WTC11 (cell line): ENCODE results near the gene CCNQ. TPM values are rescaled to one million over a fixed set of nuclear protein-coding genes. Genes with fewer than 3 reads are reported as not detected.

Source experiments
- ATAC-seq: fragments of 200-7000 bp; cut with Tn5 transposase; 2 replicates; pipeline ENCODE4 v1.10.0; 2021; ENCODE audit warnings: mild to moderate bottlenecking, moderate library complexity
- CTCF ChIA-PET: fragments of 300-600 bp; sonication (Branson Sonifier 250); formaldehyde crosslinking; loops from one replicate; lab custom pipeline; 2021; ENCODE audit warnings: antibody characterized with exemption; lab: Charles Lee
- POLR2A ChIA-PET: fragments of 350-600 bp; sonication (Branson Sonifier 250); formaldehyde crosslinking; loops from one replicate; lab custom pipeline; 2021; ENCODE audit warnings: antibody characterized with exemption; lab: Charles Lee
- DNase-seq: peaks from one replicate; pipeline ENCODE4 v3.0.0; 2021; ENCODE audit warnings: low spot score
- H3K27ac Mint-ChIP-seq: 2 replicates; pipeline ENCODE4 v1.8.0; 2021; ENCODE audit warnings: mixed read lengths
- H3K27me3 Mint-ChIP-seq: 2 replicates; pipeline ENCODE4 v1.8.0; 2021; ENCODE audit warnings: low read depth, mild to moderate bottlenecking, moderate library complexity, mixed read lengths
- H3K36me3 Mint-ChIP-seq: 2 replicates; pipeline ENCODE4 v1.8.0; 2021; ENCODE audit warnings: mixed read lengths
- H3K4me1 Mint-ChIP-seq: 2 replicates; pipeline ENCODE4 v1.8.0; 2022; ENCODE audit warnings: mixed read lengths
- H3K4me3 Mint-ChIP-seq: 2 replicates; pipeline ENCODE4 v1.8.0; 2021; ENCODE audit warnings: mild to moderate bottlenecking, moderate library complexity, mixed read lengths
- H3K9me3 Mint-ChIP-seq: 2 replicates; pipeline ENCODE4 v1.8.0; 2021; ENCODE audit warnings: mixed read lengths
- CREB1 ChIP-seq: sonication (generic); formaldehyde crosslinking; IDR thresholded peaks from 2 replicates; pipeline ENCODE4 v1.8.0; 2023; ENCODE audit warnings: mild to moderate bottlenecking, missing genetic modification reagents
- MXD4 ChIP-seq: fragments of 250-450 bp; sonication (Bioruptor Pico); IDR thresholded peaks from 2 replicates; pipeline ENCODE4 v1.8.0; 2021; ENCODE audit warnings: mild to moderate bottlenecking, moderate library complexity, borderline replicate concordance
- NR3C1 ChIP-seq: sonication (generic); formaldehyde crosslinking; conservative IDR thresholded peaks from 2 replicates; pipeline ENCODE4 v1.8.1; 2023; ENCODE audit warnings: low read depth, mild to moderate bottlenecking, missing genetic modification reagents
- PRRX2 ChIP-seq: fragments of 250-450 bp; sonication (Bioruptor Pico); IDR thresholded peaks from 2 replicates; pipeline ENCODE4 v1.8.0; 2021; ENCODE audit warnings: mild to moderate bottlenecking
- RELA ChIP-seq: sonication (generic); formaldehyde crosslinking; IDR thresholded peaks from 2 replicates; pipeline ENCODE4 v1.8.1; 2022; ENCODE audit warnings: missing genetic modification reagents, mild to moderate bottlenecking, borderline replicate concordance
- RORB ChIP-seq: fragments of 250-450 bp; sonication (Bioruptor Pico); IDR thresholded peaks from 2 replicates; pipeline ENCODE4 v1.9.0; 2021; ENCODE audit warnings: mild to moderate bottlenecking
- TEAD1 ChIP-seq: sonication (generic); formaldehyde crosslinking; IDR thresholded peaks from 2 replicates; pipeline ENCODE4 v1.8.0; 2022; ENCODE audit warnings: mild to moderate bottlenecking, missing genetic modification reagents
- ZNF232 ChIP-seq: sonication (generic); formaldehyde crosslinking; IDR thresholded peaks from 2 replicates; pipeline ENCODE4 v1.8.0; 2022; ENCODE audit warnings: mild to moderate bottlenecking, missing genetic modification reagents
- ZNF671 ChIP-seq: fragments of 250-450 bp; sonication (Bioruptor Pico); IDR thresholded peaks from 2 replicates; pipeline ENCODE4 v1.8.0; 2021; ENCODE audit warnings: mild to moderate bottlenecking
- total RNA-seq: library from RNA; stranded (reverse); gene quantifications from 3 replicates; pipeline ENCODE4 v1.2.3, GENCODE V29; 2021
- TF ChIP-seq, protein P1 (sequence below): sonication (generic); formaldehyde crosslinking; IDR thresholded peaks from 2 replicates; pipeline ENCODE4 v1.8.1; 2022; ENCODE audit warnings: mild to moderate bottlenecking, missing genetic modification reagents, moderate library complexity, borderline replicate concordance
- TF ChIP-seq, protein P2 (sequence below): sonication (generic); formaldehyde crosslinking; IDR thresholded peaks from 2 replicates; pipeline ENCODE4 v1.8.0; 2022; ENCODE audit warnings: mild to moderate bottlenecking, missing genetic modification reagents
- TF ChIP-seq, protein P3 (sequence below): sonication (generic); formaldehyde crosslinking; IDR thresholded peaks from 2 replicates; pipeline ENCODE4 v1.8.1; 2023; ENCODE audit warnings: mild to moderate bottlenecking, missing genetic modification reagents, moderate library complexity
- TF ChIP-seq, protein P4 (sequence below): sonication (generic); formaldehyde crosslinking; IDR thresholded peaks from 2 replicates; pipeline ENCODE4 v1.8.0; 2023; ENCODE audit warnings: missing genetic modification reagents
- TF ChIP-seq, protein P5 (sequence below): fragments of 250-450 bp; sonication (Bioruptor Pico); IDR thresholded peaks from 2 replicates; pipeline ENCODE4 v1.8.0; 2021; ENCODE audit warnings: mild to moderate bottlenecking
- TF ChIP-seq, protein P6 (sequence below): sonication (generic); formaldehyde crosslinking; IDR thresholded peaks from 2 replicates; pipeline ENCODE4 v1.8.0; 2022; ENCODE audit warnings: mild to moderate bottlenecking, missing genetic modification reagents
- TF ChIP-seq, protein P7 (sequence below): fragments of 250-450 bp; sonication (Bioruptor Pico); IDR thresholded peaks from 2 replicates; pipeline ENCODE4 v1.9.0; 2021; ENCODE audit warnings: moderate library complexity, mild to moderate bottlenecking, inconsistent platforms, borderline replicate concordance
- TF ChIP-seq, protein P8 (sequence below): fragments of 250-450 bp; sonication (Bioruptor Pico); conservative IDR thresholded peaks from 2 replicates; pipeline ENCODE4 v1.9.0; 2021; ENCODE audit warnings: mild to moderate bottlenecking

CCNQ gene
- total RNA-seq, 1 experiment from 2014 or later = 17.4 TPM

DNA sequence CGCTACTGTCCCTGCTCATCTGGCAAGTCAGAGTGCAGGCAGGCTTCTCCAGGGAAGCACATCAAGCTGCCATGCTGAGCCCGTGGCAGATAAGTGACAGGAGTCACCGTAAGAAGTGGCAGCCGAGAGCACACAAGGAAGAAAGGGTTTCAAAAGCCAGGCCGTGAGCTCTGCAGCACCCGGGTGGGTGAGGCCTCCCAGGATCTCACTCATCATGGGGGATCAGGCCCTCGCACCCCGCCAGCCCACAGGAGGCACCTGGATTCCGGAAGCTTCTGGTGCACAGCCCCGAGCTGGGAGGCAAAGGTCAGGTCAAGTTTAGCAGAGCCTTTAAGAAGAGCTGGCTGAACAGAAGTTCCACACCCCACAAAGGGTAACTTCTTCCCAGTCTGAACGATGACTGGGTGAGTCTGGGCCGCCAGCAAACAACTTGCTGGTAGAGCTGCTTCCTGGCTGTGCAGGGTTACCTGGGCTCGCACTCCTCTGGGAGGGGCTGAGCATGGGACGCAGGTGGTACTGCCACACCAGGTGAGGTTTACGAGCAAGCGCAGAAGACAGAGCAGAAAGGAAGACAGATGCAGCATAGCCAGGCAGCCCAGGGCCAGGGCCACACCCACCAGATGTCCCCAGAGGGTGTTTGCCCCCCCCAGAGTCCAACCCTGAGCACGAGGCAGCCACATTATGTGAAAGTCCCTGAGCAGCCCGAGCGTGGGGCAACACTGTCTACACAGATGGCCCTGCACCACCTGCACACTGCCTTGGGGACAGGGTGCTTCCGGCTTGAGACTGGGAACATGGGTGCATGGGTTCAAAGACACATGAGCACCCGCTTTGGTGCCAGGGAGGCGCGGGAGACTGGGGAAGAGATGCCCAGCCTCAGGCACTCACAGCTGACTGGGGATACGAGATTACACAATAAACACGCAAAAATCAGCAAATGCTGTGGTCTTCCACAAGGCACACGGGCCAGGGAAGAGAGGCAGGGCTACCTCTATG is 7.7 kb downstream of the CCNQ start (continued):
- TF ChIP-seq, protein P1, sequence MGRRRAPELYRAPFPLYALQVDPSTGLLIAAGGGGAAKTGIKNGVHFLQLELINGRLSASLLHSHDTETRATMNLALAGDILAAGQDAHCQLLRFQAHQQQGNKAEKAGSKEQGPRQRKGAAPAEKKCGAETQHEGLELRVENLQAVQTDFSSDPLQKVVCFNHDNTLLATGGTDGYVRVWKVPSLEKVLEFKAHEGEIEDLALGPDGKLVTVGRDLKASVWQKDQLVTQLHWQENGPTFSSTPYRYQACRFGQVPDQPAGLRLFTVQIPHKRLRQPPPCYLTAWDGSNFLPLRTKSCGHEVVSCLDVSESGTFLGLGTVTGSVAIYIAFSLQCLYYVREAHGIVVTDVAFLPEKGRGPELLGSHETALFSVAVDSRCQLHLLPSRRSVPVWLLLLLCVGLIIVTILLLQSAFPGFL = no peak
- TF ChIP-seq, protein P2, sequence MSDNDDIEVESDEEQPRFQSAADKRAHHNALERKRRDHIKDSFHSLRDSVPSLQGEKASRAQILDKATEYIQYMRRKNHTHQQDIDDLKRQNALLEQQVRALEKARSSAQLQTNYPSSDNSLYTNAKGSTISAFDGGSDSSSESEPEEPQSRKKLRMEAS (CRISPR knock-in tag) = no peak
- no peak for TF ChIP-seq NR3C1
- TF ChIP-seq, protein P3, sequence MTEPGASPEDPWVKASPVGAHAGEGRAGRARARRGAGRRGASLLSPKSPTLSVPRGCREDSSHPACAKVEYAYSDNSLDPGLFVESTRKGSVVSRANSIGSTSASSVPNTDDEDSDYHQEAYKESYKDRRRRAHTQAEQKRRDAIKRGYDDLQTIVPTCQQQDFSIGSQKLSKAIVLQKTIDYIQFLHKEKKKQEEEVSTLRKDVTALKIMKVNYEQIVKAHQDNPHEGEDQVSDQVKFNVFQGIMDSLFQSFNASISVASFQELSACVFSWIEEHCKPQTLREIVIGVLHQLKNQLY = no peak

DNA sequence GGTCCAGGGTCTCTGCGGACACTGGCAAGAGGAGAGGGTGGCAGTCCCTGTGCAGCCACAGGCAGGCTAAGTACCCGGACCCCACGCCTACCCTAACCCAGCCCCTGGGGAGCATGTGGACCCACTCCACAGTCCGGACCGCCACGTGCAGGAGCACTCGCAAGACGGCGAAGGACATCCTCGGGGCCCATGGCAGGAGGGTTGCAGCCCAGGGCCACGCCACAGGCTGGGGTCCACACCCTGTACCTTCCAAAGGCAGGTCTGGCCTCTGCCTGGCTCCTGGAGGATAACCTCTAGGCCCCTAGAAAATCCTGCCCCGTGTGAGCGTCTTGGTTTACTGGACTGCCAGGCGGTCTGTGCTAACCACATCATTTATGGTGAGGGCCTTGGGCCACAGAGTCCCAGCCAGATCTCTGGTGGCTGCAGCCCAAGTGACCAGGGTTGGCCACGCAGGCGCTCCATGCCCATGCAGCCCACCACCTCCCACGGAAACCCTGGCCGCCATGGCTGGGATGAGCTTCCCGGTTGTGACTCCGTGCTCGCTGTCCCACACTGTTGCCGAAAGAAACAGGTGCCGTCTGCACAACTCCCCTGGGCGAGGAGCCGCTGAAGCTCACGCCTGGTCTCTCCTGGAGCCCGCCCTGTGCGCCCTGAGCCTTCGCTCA is 10.0 kb downstream of the CCNQ start:
- Mint-ChIP-seq H3K9me3 (no peaks in the 10 kb centered on the region), H3K27me3 (no peaks in the 10 kb centered on the region), H3K36me3 (peaks cover 5% of the 10 kb centered on the region; the same call in 1 of the 2 replicates), H3K27ac (no peak overlapping the region), H3K4me1 (no peaks in the 10 kb centered on the region), H3K4me3 (no peak overlapping the region)
- CTCF ChIA-PET = interaction anchor here (1.0 to 1.5 kb wide), 2 partner anchors 9 to 49 kb away, joined by 3 read pairs; no protein-coding TSS in a partner anchor
- POLR2A ChIA-PET = no interaction called here
- no peak for TF ChIP-seq PRRX2 (CRISPR knock-in tag)
- TF ChIP-seq RELA (CRISPR knock-in tag) = no peak
- TF ChIP-seq MXD4 (CRISPR knock-in tag) = no peak
- no peak for TF ChIP-seq NR3C1
- no peak for TF ChIP-seq ZNF232 (CRISPR knock-in tag)
- TF ChIP-seq RORB (CRISPR knock-in tag) = no peak
- TF ChIP-seq, protein P4, sequence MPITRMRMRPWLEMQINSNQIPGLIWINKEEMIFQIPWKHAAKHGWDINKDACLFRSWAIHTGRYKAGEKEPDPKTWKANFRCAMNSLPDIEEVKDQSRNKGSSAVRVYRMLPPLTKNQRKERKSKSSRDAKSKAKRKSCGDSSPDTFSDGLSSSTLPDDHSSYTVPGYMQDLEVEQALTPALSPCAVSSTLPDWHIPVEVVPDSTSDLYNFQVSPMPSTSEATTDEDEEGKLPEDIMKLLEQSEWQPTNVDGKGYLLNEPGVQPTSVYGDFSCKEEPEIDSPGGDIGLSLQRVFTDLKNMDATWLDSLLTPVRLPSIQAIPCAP (CRISPR knock-in tag) = no peak
- TF ChIP-seq, protein P2 (CRISPR knock-in tag) = no peak
- ATAC-seq (no peak), DNase-seq (no peak)

DNA sequence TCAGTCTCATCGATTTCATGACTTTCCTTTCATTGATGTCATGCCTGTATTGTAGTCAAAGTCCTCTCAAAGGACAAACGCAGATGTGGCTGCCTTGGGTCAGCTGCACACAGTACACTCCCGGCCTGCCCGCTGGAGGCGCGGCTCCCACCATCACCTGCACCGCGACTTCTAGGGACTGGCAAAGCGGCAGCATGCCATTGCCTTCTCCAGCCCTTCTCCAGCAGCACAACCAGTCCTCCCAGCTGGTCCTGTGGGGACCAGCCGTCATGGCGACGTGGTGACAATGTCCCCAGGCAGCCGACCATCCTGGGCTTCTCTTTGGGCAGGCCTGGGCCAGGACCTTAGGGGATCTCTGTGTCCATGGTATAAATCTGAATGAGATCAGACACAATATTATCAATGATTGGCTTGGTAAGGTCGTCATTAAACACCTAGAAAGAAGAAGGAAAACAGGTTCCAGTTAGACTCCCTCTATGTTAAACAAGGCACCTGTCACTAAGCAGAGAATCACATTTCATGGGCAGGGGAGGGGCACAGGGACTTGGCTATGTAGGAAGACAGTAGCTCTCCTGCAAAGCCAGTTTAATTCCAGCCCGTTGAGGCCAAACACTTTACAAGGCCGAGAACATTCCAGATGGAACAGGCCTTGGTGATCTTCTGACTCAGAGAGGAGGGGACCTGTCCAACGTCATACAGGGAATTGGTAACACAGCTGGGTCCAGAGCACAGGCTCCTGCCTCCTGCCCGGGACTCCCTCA is 10.7 kb downstream of the CCNQ start:
- ATAC-seq (no peak), DNase-seq (no peak)
- no peaks in the 10 kb centered on the region for H3K9me3 Mint-ChIP-seq
- no peaks in the 10 kb centered on the region for H3K27me3 Mint-ChIP-seq
- TF ChIP-seq, protein P5, sequence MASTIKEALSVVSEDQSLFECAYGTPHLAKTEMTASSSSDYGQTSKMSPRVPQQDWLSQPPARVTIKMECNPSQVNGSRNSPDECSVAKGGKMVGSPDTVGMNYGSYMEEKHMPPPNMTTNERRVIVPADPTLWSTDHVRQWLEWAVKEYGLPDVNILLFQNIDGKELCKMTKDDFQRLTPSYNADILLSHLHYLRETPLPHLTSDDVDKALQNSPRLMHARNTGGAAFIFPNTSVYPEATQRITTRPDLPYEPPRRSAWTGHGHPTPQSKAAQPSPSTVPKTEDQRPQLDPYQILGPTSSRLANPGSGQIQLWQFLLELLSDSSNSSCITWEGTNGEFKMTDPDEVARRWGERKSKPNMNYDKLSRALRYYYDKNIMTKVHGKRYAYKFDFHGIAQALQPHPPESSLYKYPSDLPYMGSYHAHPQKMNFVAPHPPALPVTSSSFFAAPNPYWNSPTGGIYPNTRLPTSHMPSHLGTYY (CRISPR knock-in tag) = no peak
- TF ChIP-seq, protein P6, sequence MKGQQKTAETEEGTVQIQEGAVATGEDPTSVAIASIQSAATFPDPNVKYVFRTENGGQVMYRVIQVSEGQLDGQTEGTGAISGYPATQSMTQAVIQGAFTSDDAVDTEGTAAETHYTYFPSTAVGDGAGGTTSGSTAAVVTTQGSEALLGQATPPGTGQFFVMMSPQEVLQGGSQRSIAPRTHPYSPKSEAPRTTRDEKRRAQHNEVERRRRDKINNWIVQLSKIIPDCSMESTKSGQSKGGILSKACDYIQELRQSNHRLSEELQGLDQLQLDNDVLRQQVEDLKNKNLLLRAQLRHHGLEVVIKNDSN (CRISPR knock-in tag) = no peak
- TF ChIP-seq, protein P7, sequence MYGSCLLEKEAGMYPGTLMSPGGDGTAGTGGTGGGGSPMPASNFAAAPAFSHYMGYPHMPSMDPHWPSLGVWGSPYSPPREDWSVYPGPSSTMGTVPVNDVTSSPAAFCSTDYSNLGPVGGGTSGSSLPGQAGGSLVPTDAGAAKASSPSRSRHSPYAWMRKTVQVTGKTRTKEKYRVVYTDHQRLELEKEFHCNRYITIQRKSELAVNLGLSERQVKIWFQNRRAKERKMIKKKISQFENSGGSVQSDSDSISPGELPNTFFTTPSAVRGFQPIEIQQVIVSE (CRISPR knock-in tag) = no peak
- TF ChIP-seq TEAD1 (CRISPR knock-in tag) (no peak), CREB1 (no peak), ZNF671 (CRISPR knock-in tag) (no peak)
- TF ChIP-seq, protein P8, sequence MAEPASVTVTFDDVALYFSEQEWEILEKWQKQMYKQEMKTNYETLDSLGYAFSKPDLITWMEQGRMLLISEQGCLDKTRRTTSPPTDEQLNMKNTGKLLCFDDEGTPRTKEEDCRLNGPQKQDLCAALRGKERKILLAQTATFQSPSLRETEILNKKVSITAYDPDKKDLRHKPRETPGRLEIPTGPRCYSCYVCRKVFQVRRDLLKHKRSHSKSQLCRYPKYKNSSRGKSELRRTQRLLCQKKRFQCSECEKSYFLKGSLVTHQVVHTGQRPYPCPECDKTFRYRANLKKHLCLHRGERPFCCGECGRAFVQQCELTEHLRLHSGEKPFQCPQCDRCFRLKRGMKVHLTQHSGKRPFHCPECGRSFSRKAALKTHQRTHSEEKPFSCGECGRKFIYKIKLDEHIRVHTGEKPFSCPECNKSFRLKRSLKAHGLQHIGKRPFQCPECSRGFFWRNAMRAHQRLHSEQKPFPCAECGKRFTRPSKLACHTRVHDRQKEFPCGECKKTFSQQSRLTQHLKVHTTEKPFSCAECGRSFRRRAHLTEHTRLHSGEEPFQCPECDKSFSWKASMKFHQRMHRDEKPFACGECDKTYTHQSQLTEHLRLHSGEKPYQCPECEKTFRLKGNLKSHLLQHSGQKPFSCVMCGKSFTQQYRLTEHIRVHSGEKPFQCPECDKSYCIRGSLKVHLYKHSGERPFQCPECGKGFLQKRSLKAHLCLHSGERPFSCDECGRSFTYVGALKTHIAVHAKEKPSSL (CRISPR knock-in tag) = no peak
- ChIA-PET POLR2A (no interaction called here), CTCF (no interaction called here)
- no peak overlapping the region for H3K27ac Mint-ChIP-seq
- H3K36me3 Mint-ChIP-seq = peaks cover 5% of the 10 kb centered on the region; the same call in 1 of the 2 replicates
- no peak overlapping the region for H3K4me3 Mint-ChIP-seq
- H3K4me1 Mint-ChIP-seq = no peaks in the 10 kb centered on the region
